SU-DHL-6 (cell line): ENCODE results near the gene PRKAR2A.
A peak's percentile ranks its signal among the peaks of the same experiment; 100 is the strongest.
"Not testable (repeated sequence)": the region's sequence is repeated elsewhere in the genome, so short reads cannot be mapped to it uniquely, and the experiment has no call there.

Experiments used
- H2AFZ ChIP-seq: fragments of 200-600 bp; sonication (generic); 2 replicates; pipeline ENCODE4 v1.6.1; 2014; ENCODE audit warnings: low read depth, mild to moderate bottlenecking, moderate library complexity, mixed read lengths, antibody characterized with exemption, low read length; ENCODE audit not compliant: severe bottlenecking
- H3F3A ChIP-seq: fragments of 200-600 bp; shearing (Covaris generic); 2 replicates; pipeline ENCODE4 v1.6.0; 2016; ENCODE audit warnings: antibody characterized with exemption, mild to moderate bottlenecking; ENCODE audit not compliant: insufficient read depth
- H3K27ac ChIP-seq: fragments of 200-600 bp; sonication (generic); 2 replicates; pipeline ENCODE4 v1.5.1; 2016; ENCODE audit warnings: low read depth, mild to moderate bottlenecking, low read length, moderate library complexity, mixed read lengths
- H3K27me3 ChIP-seq: fragments of 200-600 bp; sonication (generic), shearing (Covaris generic); 2 replicates; pipeline ENCODE4 v1.6.0; 2014; ENCODE audit warnings: mild to moderate bottlenecking, low read length
- H3K36me3 ChIP-seq: fragments of 200-600 bp; sonication (generic); 2 replicates; pipeline ENCODE4 v1.6.1; 2014; ENCODE audit warnings: mild to moderate bottlenecking, low read length, mixed read lengths
- H3K4me2 ChIP-seq: fragments of 300-600, 200-600 bp; shearing (Covaris generic), sonication (generic); 2 replicates; pipeline ENCODE4 v1.6.0; 2014; ENCODE audit warnings: low read length, low read depth, mild to moderate bottlenecking; ENCODE audit not compliant: poor library complexity, severe bottlenecking
- H3K4me3 ChIP-seq: fragments of 200-600 bp; sonication (generic); 2 replicates; pipeline ENCODE4 v1.5.1; 2014; ENCODE audit warnings: antibody characterized with exemption, low read length, mild to moderate bottlenecking, mixed read lengths; ENCODE audit not compliant: insufficient read depth, poor library complexity, severe bottlenecking
- H3K79me2 ChIP-seq: fragments of 200-600 bp; sonication (generic); 2 replicates; pipeline ENCODE4 v1.6.1; 2014; ENCODE audit warnings: mild to moderate bottlenecking, low read length, moderate library complexity; ENCODE audit not compliant: insufficient read depth
- H3K9ac ChIP-seq: fragments of 200-600 bp; sonication (generic); 2 replicates; pipeline ENCODE4 v1.7.0; 2014; ENCODE audit warnings: mild to moderate bottlenecking, low read length
- H3K9me2 ChIP-seq: fragments of 200-600 bp; sonication (generic); replicated peaks from 2 replicates; pipeline ENCODE4 v1.6.1; 2014; ENCODE audit warnings: low read length; ENCODE audit not compliant: insufficient read depth
- H3K9me3 ChIP-seq: fragments of 200-600 bp; sonication (generic); 2 replicates; pipeline ENCODE4 v1.6.1; 2014; ENCODE audit warnings: low read length, mixed read lengths; ENCODE audit not compliant: insufficient read depth
- H4K20me1 ChIP-seq: fragments of 200-600 bp; sonication (generic); 2 replicates; pipeline ENCODE4 v1.6.1; 2014; ENCODE audit warnings: low read depth, mild to moderate bottlenecking, antibody characterized with exemption, low read length, moderate library complexity, mixed read lengths
- CTCF ChIP-seq: fragments of 200-600 bp; sonication (generic); IDR thresholded peaks from one replicate; pipeline ENCODE4 v1.5.1; 2017; ENCODE audit warnings: antibody characterized with exemption, mild to moderate bottlenecking, low read length, moderate library complexity; ENCODE audit not compliant: insufficient read depth, poor library complexity, severe bottlenecking
- EZH2phosphoT487 ChIP-seq: fragments of 200-600 bp; sonication (generic), shearing (Covaris generic); conservative IDR thresholded peaks from 2 replicates; pipeline ENCODE4 v1.6.1; 2018; ENCODE audit warnings: mild to moderate bottlenecking, antibody characterized with exemption, low read length, moderate library complexity, mixed read lengths

Gene PRKAR2A

GRCh38 chr3:48811524-48811923 lies 36.1 kb downstream of the PRKAR2A start:
- Histone ChIP-seq H4K20me1 (no peaks in the 10 kb centered on the region), H3K27ac (peak overlapping the region; percentile 47; the same call in 1 of the 2 replicates), H3K9ac (no peak overlapping the region), H3K4me3 (no peak overlapping the region), H3K79me2 (peaks cover 11% of the 10 kb centered on the region), H3F3A (peaks cover 16% of the 10 kb centered on the region), H3K9me2 (no peaks in the 10 kb centered on the region), H3K9me3 (no peaks in the 10 kb centered on the region), H3K27me3 (no peaks in the 10 kb centered on the region), H3K36me3 (no peaks in the 10 kb centered on the region), H3K4me2 (no peak overlapping the region), H2AFZ (no peak overlapping the region)
- TF ChIP-seq EZH2phosphoT487 (no peak), CTCF (no peak)

- H3K36me3 ChIP-seq, result no peaks in the 10 kb centered on the region
- TF ChIP-seq CTCF, result no peak
- no peak for TF ChIP-seq EZH2phosphoT487
- H3K27me3 ChIP-seq, result no peaks in the 10 kb centered on the region
- peaks cover 7% of the 10 kb centered on the region; the same call in 1 of the 2 replicates for H3F3A ChIP-seq
- H3K79me2 ChIP-seq, result no peaks in the 10 kb centered on the region; the same call in 1 of the 2 replicates
- H3K4me3 ChIP-seq, result no peak overlapping the region
- no peaks in the 10 kb centered on the region for H3K9me3 ChIP-seq
- H3K27ac ChIP-seq, result no peak overlapping the region
- H4K20me1 ChIP-seq, result no peaks in the 10 kb centered on the region
- H3K9me2 ChIP-seq, result no peaks in the 10 kb centered on the region
- no peak overlapping the region for H3K9ac ChIP-seq
- H3K4me2 ChIP-seq, result no peak overlapping the region
- H2AFZ ChIP-seq, result no peak overlapping the region
Measured at GRCh38 chr3:48804930-48805329, 42.7 kb downstream of the PRKAR2A start.

GRCh38 chr3:48800831-48801230 lies 46.8 kb downstream of the PRKAR2A start:
- H3K27ac ChIP-seq, H3K79me2 ChIP-seq, H3K27me3 ChIP-seq, H3K4me3 ChIP-seq, H3F3A ChIP-seq, H2AFZ ChIP-seq, H3K36me3 ChIP-seq, H3K4me2 ChIP-seq, H3K9me3 ChIP-seq, H3K9me2 ChIP-seq, H4K20me1 ChIP-seq, H3K9ac ChIP-seq: not testable (repeated sequence)

DNA sequence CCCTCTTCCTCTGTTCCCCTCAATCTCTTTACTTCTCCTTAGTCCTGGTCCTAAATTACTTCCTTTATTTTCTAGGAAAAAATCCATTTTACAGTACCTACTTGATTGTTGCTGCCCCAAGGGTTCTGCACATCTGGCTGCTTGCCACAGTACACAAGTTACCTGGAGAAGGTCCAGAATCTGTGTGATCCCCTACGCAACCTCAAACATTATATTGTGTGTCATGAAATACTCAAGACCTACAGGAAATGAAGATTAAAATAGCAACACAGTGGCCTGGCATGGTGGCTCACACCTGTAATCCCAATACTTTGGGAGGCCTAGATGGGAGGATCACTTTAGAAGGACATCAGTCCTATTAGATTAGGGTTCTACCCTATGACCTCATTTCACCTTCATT lies 48.7 kb downstream of the PRKAR2A start:
- no peak overlapping the region for H3K4me3 ChIP-seq
- no peak overlapping the region for H3K9ac ChIP-seq
- H3K27ac ChIP-seq, result no peak overlapping the region
- no peaks in the 10 kb centered on the region for H3K79me2 ChIP-seq
- no peaks in the 10 kb centered on the region for H3K27me3 ChIP-seq
- no peak for TF ChIP-seq EZH2phosphoT487
- TF ChIP-seq CTCF, result no peak
- H3K9me3 ChIP-seq, result no peaks in the 10 kb centered on the region
- no peaks in the 10 kb centered on the region for H3K9me2 ChIP-seq
- no peaks in the 10 kb centered on the region for H3K36me3 ChIP-seq
- no peak overlapping the region for H3K4me2 ChIP-seq
- no peak overlapping the region for H2AFZ ChIP-seq
- H3F3A ChIP-seq, result no peaks in the 10 kb centered on the region
- H4K20me1 ChIP-seq, result no peaks in the 10 kb centered on the region
